Stimulated activated CD8-positive, alpha-beta memory T cell treated with anti-CD3 and anti-CD28 coated beads, Interleukin-2, amount 100 ng/mL, for 48 hours (primary cell): ENCODE results near the gene UST.
"Not testable (repeated sequence)": the region's sequence is repeated elsewhere in the genome, so short reads cannot be mapped to it uniquely, and the experiment has no call there.

ENCODE experiments used
- DNase-seq, 2 donors: peaks; one replicate each; pipeline ENCODE4 v3.0.0-alpha.2; 2020; ENCODE audit warnings: low read depth in 2 of 2

Gene UST

DNA sequence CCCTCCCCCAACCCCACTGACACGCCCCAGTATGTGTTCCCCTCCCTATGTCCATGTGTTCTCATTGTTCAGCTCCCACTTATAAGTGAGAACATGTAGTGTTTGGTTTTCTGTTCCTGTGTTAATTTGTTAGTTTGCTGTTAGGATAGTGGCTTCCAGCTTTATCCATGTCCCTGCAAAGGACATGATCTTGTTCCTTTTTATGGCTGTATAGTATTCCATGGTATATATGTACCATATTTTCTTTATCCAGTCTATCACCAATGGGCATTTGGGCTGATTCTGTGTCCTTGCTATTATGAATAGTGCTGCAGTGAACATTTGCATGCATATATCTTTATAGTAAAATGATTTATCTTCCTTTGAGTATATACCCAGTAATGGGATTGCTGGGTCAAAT, 259.4 kb downstream of the UST start:
- not testable (repeated sequence) for DNase-seq

DNA sequence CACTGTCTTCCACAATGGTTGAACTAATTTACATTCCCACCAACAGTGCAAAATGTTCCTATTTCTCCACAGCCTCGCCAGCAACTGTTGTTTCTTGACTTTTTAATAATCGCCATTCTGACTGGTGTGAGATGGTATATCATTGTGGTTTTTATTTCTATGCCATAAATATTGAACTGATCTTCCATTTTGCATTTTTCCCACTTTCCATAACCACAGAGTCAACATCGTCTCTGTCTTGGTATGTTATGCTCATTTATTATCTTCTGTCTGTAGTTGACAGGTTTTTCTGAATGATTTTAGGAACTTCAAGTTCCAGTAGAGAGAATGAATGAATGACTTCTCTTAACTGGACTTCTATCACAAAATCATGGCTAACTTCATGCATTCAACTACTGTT, 259.8 kb downstream of the UST start:
- no peak for DNase-seq

- no peak for DNase-seq
These were observed 261.0 kb downstream of the UST start for GRCh38 chr6:149007846-149008245.

DNA sequence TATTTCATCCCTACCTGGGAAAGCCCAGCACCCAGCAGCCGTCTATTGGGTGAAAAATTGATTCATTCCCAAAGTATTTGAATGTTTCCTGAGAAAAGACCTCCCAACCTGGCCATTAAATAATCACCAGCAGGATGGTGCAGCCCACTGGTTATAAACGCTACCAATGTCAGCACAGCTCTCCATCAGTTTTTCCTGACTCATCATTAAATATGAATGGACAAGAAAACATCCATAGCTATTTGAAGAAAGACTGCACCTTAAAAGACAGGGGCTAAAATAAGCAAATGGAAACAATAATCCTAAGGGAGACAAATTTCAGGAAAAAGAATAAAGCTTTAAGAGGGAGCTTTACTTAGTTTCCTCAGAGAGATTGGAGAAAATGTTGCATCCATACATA, 261.9 kb downstream of the UST start:
- no peak for DNase-seq

GRCh38 chr6:149012040-149012545, 265.3 kb downstream of the UST start:
- DNase-seq: no peak

GRCh38 chr6:149013586-149014344, 266.9 kb downstream of the UST start:
- no peak for DNase-seq

DNA sequence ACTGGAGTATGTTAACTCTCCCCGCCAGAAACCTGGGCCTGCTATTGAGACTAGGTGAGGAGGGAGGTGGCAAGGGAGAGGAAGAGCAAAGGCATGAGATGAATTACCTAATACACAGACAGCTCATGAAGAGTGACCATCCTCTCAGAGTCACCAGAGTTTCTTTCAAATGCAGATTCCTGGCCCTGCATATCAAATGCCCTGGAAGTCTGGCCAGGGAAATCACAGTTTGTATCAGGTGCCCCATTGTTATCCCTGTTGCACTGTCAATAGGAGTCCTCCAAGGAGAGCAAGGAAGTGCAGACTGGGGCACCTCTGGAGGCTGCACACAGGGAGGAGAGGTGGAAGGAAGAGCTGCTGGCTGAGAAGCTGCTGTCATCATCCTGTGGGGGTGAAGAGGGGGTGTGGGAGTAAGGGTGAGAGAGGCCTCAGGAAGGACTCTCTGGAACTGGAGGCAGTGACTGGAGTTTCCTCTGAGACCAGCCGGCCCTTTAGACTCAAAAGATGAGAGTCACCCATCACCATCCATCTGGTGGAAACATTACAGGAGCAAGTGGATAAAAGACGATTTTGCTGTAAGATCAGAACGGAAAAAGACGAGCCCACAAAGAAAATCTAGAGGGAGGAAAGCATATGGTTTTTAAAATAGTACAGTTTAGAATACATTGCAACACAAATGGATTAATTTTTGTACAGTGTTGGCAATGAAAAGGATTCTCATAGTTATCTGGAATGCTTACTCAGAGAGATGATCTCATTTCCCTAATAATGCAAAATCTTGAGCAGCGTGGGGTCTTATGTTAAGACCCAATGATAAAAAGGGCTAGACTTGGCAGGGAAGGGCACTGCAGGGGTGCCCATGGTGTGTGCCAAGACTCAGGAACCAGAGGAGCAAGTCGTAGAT, 268.1 kb downstream of the UST start:
- DNase-seq: no peak

DNA sequence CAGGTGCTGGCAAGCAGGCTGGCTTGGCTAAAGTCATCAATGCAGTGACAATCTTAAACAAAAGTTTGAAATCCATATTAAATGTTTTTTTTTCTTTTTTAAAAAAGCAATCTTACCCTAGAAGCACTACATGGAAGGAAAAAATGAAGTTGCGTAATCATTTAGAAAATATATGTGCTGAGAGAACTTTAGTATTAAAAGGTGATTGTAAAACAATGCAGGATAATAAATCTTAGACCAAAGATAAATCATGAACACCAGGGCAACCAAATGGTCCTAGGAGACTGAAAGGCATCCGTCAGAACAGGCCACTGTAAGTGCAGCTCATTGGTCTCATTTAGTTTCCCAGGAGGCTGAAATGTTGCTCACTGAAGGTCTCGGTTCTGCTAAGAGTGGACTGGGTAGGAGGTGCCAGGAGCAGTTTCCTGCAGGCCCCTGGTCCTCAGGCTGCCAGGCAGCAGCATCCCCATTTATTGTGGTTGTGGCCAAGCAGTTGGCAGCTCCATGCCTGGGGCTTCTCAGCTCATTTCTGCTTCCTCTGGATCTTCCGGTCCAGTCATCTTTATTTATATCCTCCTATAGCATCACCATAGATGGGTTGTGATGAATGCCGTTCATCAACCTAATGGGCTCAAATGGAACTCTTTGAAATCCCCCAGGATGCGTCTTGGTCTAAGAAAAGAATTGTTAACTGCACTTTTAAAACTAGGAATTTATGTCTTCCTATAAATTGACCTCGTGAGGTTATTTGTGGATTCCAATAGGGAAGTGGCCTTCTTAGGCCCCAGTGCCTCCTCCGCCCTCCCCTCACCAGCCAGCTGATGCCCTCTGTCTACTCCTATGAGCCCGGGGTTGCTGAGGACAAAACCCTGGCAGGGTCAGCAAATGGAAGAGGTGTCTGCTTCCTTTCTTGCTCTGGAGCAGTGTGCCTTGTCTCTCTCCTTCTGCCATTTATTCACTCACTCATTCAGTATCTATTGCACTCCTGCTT, 269.0 kb downstream of the UST start:
- no peak for DNase-seq

- DNase-seq: no peak
These were observed 269.9 kb downstream of the UST start for GRCh38 chr6:149016716-149017115.

- DNase-seq: no peak
These were observed 273.5 kb downstream of the UST start for GRCh38 chr6:149020319-149020718.

DNA sequence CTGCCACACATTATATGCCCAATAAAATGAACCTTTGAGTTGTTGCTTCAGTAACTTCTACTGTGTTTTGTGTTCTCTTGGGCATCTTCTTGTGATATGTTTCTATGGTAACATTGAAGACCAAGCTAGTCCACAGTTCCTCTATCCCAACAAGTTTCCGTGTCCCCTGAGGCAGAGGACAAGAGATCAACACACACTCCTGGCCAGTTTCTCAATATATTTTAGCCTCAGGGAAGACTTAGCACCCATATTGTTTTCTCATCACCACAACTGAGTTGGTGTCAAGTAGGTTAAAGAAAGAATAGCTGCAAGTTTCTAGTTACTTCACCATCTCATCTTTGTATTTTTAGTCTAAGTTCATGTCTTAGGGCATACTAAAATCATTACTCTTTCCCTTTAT, 277.5 kb downstream of the UST start:
- DNase-seq: no peak

DNA sequence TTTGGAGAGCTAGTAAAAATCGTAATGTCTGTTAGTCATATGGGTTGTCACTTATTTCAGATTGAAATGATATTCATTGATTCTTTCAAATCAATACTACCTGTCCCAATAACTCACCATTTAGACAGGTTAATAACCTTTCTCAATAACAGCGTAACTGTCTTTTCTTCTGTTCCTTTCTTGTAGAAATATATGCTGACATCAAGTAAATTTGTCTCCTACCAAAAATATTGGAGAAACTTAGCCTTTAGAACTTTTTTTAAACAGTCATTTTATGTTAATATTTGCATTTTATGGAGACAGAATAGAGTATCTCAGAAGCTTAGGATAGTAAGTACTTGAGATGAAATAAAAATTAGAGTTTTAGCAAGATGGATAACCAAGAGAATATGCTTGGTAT, 278.2 kb downstream of the UST start:
- no peak for DNase-seq

DNA sequence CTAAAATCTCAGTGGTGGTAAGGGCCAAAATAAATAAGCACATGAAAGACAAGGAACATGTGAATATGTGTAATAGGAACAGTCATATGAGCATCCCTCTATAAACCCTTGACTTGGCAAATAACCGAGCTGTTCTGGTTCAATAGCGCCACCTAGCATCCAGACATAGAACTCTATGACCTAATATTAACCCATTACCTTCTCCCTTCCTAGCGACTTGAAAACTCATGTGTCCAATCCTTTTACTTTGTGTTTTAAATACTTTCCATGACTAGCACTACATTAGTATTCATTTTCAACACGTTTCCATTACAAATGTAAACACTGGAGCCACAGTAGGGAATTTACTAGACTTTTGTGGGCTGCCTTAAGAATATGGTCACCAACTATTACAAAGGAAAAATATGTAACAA, 279.7 kb downstream of the UST start:
- DNase-seq: no peak

DNA sequence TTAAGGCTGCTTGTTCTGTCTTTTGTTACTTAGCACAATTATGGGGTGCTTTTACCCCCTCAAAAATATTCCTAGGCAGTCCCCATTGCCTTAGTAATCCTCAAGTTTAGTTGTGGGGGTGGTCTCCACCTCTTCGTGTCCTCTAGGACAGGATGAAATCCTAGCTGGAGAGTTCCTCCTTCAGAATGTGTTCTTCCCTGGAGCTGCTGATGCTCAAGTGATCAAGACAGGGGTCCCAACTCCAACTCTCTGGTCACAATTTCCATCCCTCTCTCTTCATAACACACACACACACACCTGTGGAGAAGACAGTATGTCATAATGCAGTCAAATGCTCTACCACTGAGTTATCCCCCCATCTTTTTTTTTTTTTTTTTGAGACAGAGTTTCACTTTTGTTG, 280.7 kb downstream of the UST start:
- no peak for DNase-seq

DNA sequence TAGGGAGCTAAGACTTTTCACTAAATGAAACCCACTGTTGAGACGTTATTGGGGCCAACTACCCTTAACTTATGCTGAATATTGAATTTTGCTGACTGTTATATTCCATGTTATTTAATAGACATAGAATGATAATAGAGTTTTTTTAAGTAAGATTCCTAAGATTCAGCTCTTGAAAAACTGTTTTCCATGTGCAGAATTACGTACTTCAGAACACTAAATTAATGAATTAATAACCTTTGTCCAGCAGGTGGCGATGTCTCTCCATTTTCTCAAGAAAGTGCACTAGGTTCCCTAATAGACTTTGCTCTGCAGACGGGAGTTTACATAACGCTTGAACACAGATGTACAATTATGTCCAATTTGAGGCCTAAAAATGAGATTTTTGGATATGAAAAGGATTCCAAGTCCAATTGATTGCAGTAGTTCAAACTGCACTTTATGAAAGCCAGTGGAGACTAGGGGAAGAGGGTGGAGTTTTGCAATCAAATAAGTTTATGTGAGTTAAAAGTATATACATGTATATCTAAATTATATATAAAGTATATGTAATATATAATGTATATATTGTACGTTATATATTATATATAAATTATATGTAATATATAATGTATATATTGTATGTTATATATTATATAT, 282.1 kb downstream of the UST start:
- no peak for DNase-seq

GRCh38 chr6:149031201-149031858, 284.5 kb downstream of the UST start:
- DNase-seq: no peak

DNA sequence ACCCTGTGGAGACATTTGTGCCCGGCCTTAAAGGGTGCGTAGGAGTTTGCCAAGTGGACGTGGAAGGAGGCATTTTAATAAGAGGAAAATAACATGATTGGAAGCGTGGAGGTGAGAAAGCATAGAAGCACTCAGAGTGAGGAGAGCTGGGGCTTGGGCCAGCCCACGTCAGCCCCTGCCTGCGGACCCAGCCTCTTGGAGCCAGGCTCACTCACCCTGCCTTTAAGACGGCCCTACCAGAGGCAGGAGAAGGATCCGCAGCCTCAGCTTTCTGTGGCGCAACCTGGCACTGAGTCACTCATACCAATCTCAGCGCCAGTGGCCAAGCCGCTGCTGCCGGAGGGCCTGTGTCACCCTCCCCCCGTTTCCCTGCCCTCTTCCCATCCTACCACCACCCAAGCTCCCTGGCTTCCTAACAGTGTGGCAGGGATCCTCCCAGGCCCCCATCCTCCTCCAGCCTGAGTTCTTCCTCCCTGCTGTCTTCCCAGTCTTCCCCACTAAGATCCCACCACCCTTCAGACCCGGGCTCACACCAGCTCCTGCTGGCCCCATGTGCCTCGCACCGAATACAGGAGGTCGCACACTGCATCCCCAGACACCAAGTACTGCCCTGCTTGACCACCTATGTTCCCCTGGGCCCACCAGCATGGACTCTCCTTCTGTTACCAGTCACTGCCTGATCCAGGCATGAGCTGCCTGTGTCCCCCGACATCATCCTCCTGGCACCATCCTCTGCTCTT, 285.2 kb downstream of the UST start:
- peak in 1 of 2 donors; percentile 50 for DNase-seq

DNA sequence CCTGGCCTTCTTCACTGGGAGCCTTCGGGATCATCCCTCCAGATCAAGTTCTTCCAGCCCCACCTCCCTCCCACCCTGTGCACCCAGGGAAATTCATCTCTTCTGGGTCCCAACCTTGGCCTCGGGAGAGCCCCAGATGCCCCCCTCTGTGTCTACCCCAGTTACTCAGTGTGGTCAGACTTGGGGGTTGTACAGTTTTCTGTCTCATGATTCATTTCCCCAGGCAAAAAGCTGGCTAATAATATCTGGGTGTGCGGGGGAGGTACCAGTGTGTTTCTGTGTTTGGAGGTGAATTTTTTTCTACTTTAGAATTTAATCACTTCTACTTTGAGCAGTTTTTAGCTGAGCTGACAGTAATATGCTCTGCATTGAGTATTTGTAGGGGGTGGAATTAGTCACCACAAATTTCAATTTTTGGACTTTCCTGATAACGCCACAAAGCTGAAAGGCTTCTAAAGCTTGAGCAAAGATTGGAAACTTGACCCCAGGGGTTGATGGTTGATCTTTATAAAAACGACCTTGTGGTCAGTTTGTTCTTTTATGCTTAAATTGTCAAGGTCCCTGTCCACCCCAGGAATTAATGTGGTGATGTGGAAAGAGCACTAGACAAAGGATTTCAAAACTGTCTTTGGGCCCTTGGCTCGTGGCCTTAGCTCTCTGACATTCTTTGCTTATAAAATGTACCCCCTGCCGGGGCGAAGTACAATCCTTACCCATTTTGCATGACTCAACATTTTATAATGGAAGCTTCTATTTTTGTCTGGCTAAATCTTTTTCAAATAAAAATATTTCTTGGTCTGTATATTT, 286.0 kb downstream of the UST start:
- DNase-seq: no peak

GRCh38 chr6:149033454-149033853, 286.6 kb downstream of the UST start:
- DNase-seq: no peak
